ENCODE results near the gene DYNC1I2.

DYNC1I2 gene

DNA sequence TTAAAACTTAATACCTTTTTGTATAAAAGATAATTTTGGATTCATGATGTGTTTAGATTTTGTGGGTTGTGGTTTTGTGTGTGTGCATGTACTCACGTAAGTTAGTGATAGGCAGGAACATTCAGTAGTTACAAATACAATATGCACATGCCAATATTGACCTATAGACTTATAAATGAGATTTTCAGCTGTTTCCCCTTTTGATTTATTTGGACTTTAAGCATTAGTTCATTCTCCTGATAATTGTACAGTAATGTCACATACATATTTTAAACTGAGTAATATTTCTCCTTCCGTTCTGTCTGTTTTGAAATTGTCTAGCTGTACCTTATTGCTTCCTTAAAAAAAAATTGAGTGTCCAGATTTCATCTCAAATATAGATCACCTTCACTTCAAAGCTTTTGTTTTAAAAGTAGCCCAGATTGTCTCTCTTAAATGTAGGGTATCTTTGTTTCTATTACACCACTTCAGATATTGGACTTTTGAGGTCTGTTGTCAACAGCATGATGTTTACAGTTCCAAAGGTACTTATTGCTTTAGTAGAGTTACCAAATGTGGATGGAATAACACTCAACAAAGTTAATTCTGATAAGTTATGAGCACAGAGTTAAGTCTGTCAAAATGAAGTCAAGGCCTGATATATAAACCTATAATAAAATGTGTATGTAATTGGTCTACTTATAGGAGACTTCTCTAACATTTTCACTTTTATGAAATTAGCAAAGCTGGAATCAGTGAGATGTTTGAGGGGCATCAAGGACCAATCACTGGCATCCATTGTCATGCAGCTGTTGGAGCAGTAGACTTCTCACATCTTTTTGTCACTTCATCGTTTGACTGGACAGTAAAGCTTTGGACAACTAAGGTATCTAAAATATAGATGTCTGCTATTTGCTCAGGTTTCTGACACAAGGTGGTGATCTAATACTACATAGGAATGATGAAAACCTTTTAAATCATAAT lies 42.0 kb downstream of the DYNC1I2 start:
- H3K4me3 ChIP-seq (ENCODE audit: low read depth, low read length) = no peak overlapping the region
- no peak for DNase-seq (ENCODE audit: low read depth)
- TF ChIP-seq POLR2A (IDR thresholded peaks at IDR 0.05; ENCODE audit: extremely low read depth, insufficient read length) (no peak), MYC (IDR thresholded peaks at IDR 0.05; ENCODE audit: low read depth, low read length) (no peak)
- TF ChIP-seq, protein P1, sequence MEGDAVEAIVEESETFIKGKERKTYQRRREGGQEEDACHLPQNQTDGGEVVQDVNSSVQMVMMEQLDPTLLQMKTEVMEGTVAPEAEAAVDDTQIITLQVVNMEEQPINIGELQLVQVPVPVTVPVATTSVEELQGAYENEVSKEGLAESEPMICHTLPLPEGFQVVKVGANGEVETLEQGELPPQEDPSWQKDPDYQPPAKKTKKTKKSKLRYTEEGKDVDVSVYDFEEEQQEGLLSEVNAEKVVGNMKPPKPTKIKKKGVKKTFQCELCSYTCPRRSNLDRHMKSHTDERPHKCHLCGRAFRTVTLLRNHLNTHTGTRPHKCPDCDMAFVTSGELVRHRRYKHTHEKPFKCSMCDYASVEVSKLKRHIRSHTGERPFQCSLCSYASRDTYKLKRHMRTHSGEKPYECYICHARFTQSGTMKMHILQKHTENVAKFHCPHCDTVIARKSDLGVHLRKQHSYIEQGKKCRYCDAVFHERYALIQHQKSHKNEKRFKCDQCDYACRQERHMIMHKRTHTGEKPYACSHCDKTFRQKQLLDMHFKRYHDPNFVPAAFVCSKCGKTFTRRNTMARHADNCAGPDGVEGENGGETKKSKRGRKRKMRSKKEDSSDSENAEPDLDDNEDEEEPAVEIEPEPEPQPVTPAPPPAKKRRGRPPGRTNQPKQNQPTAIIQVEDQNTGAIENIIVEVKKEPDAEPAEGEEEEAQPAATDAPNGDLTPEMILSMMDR (IDR thresholded peaks at IDR 0.05; ENCODE audit: low read depth, low read length) = no peak
- TF ChIP-seq, protein P2, sequence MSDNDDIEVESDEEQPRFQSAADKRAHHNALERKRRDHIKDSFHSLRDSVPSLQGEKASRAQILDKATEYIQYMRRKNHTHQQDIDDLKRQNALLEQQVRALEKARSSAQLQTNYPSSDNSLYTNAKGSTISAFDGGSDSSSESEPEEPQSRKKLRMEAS (IDR thresholded peaks at IDR 0.05; ENCODE audit: low read depth, low read length) = no peak

DNA sequence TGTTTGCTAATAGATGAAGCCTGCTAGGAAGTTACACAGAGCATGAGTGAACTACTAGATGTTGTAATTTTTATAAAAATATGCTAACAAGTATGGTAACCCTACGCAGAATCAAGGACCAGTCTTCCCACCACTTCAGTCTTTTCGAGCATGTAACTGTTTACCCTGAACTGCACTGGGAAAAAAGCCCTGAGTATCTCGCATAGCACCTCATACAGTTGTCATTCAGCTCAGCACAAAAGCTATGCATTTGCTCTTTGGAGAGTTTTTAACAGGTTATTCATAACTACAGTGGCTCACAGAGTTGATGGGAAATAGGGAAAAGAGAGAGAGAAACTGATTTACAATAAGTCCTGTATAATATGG lies 42.7 kb downstream of the DYNC1I2 start:
- TF ChIP-seq POLR2A (IDR thresholded peaks at IDR 0.05; ENCODE audit: extremely low read depth, insufficient read length) (no peak), MYC (IDR thresholded peaks at IDR 0.05; ENCODE audit: low read depth, low read length) (no peak)
- TF ChIP-seq, protein P2 (IDR thresholded peaks at IDR 0.05; ENCODE audit: low read depth, low read length) = no peak
- TF ChIP-seq, protein P1 (IDR thresholded peaks at IDR 0.05; ENCODE audit: low read depth, low read length) = no peak
- DNase-seq (ENCODE audit: low read depth) = no peak
- H3K4me3 ChIP-seq (ENCODE audit: low read depth, low read length) = no peak overlapping the region

DNA sequence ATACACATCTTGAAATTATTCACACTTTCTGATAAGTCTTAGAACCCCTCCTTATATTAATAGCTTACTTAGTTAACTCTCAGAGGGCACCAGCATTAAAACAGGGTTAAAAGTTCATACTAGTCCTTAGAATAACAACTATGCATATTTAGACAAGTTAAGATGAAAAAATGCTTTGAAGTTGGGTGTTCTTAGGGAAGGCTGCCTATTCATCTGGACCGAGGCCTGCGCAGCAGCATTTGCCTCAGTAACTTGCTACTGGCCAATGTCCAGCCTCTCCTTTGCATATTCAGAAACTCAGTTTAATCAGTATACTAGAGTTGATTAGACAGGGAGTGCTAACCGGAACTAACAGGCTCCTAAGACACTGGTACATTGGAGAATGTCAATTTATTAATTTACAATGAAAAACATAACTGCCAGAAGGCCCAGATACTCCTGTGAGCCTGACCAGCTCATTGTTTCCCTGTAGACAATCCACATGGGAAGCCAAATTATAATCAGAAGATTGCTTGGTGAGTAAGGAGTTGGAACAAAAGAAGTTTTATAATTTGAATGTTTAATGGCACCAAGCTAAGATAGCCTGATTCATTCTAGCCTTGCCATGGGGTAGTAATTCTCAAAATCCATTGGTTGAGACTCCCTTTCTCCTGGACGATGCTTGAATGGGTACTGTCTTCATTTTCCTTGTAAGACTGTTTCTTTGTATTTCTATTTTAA lies 48.9 kb downstream of the DYNC1I2 start:
- TF ChIP-seq, protein P1 (IDR thresholded peaks at IDR 0.05; ENCODE audit: low read depth, low read length) = no peak
- TF ChIP-seq, protein P2 (IDR thresholded peaks at IDR 0.05; ENCODE audit: low read depth, low read length) = no peak
- TF ChIP-seq MYC (IDR thresholded peaks at IDR 0.05; ENCODE audit: low read depth, low read length) = no peak
- TF ChIP-seq POLR2A (IDR thresholded peaks at IDR 0.05; ENCODE audit: extremely low read depth, insufficient read length) = no peak
- no peak for DNase-seq (ENCODE audit: low read depth)
- H3K4me3 ChIP-seq (ENCODE audit: low read depth, low read length) = no peak overlapping the region

DNA sequence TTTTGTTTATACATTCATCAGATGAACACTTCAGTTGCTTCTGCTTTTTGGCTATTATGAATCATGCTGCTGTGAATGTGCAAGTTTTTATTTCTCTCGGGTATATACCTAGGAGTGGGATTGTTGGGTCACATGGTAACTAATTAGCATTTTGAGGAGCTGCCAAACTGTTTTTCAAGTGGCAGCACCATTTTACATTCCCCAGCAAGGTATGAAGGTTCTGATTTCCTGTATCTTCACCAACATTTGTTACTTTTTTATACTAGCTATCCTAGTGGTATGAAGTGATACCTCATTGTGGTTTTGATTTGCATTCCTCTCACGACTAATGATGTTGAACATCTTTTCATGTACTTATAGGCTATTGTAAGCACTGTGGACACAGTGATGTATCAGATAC lies 53.9 kb downstream of the DYNC1I2 start:
- TF ChIP-seq, protein P1 (IDR thresholded peaks at IDR 0.05; ENCODE audit: low read depth, low read length) = no peak
- no peak for TF ChIP-seq POLR2A (IDR thresholded peaks at IDR 0.05; ENCODE audit: extremely low read depth, insufficient read length)
- TF ChIP-seq, protein P2 (IDR thresholded peaks at IDR 0.05; ENCODE audit: low read depth, low read length) = no peak
- TF ChIP-seq MYC (IDR thresholded peaks at IDR 0.05; ENCODE audit: low read depth, low read length) = no peak
- peak; percentile 22 for DNase-seq (ENCODE audit: low read depth)
- H3K4me3 ChIP-seq (ENCODE audit: low read depth, low read length) = no peak overlapping the region

DNA sequence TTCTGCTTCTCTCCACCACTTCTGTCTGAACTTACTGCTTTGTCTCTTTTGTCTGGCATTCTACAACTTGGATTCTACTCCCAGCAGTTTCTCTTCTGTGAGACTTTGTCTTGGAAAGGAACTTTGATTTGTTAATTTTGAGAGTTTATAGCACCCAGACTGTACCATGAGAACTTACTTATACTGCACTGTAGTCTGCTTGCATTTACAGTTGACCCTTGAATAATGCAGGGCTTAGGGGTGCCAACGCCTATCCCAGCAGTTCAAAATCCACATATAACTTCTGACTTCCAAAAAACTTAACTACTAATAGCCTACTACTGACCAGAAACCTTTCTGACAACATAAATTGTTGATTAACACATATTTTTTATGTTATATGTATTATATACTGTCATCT lies 55.5 kb downstream of the DYNC1I2 start:
- TF ChIP-seq, protein P1 (IDR thresholded peaks at IDR 0.05; ENCODE audit: low read depth, low read length) = no peak
- TF ChIP-seq POLR2A (IDR thresholded peaks at IDR 0.05; ENCODE audit: extremely low read depth, insufficient read length) = no peak
- TF ChIP-seq, protein P2 (IDR thresholded peaks at IDR 0.05; ENCODE audit: low read depth, low read length) = no peak
- no peak for TF ChIP-seq MYC (IDR thresholded peaks at IDR 0.05; ENCODE audit: low read depth, low read length)

More for the DNA sequence above, 55.5 kb downstream of the DYNC1I2 start:
- no peak for DNase-seq (ENCODE audit: low read depth)
- no peak overlapping the region for H3K4me3 ChIP-seq (ENCODE audit: low read depth, low read length)
